Esophagus squamous epithelium (tissue), 5 donors: ENCODE data around the gene GPC5. TPM values are rescaled to one million over a fixed set of nuclear protein-coding genes. Genes with fewer than 3 reads are reported as not detected.
"Not testable (repeated sequence)": the region's sequence is repeated elsewhere in the genome, so short reads cannot be mapped to it uniquely, and the experiment has no call there.

ENCODE experiments used
- DNase-seq: peaks from one replicate; lab custom pipeline; 2025; lab: John Stamatoyannopoulos, UW
- H3K27ac ChIP-seq, 4 donors: fragments of 200-600 bp; sonication (generic); one replicate each; pipeline ENCODE4 v1.5.1; 2016 to 2019; ENCODE audit warnings: mild to moderate bottlenecking in 1 of 4
- H3K27me3 ChIP-seq, 4 donors: fragments of 200-600 bp; sonication (generic); 1 replicate in 3 of 4; 2 replicates in 1 of 4; pipeline versions ENCODE4 v1.5.1 to v1.6.0; 2017 to 2021; ENCODE audit warnings: antibody characterized with exemption in 1 of 4
- H3K36me3 ChIP-seq, 3 donors: fragments of 200-600 bp; sonication (generic); one replicate each; pipeline ENCODE4 v1.5.1; 2016 to 2019
- H3K4me1 ChIP-seq, 3 donors: fragments of 200-600 bp; sonication (generic); one replicate each; pipeline ENCODE4 v1.5.1; 2017 to 2019
- H3K4me3 ChIP-seq, 4 donors: fragments of 200-600 bp; sonication (generic); 1 replicate in 3 of 4; 2 replicates in 1 of 4; pipeline ENCODE4 v1.5.1; 2016 to 2019; ENCODE audit warnings: mild to moderate bottlenecking in 2 of 4, moderate library complexity in 1 of 4
- H3K9me3 ChIP-seq, 3 donors: fragments of 200-600 bp; sonication (generic); one replicate each; pipeline ENCODE4 v1.5.1; 2016 to 2019
- CTCF ChIP-seq, 6 experiments: fragments of 450-650 bp in 4 of 6; fragments of 200-600 bp in 2 of 6; sonication (generic) in 2 of 6; IDR thresholded peaks; one replicate each; pipeline ENCODE4 v1.5.1; 2016 to 2019; ENCODE audit warnings: antibody characterized with exemption in 6 of 6, mild to moderate bottlenecking in 4 of 6, moderate library complexity in 4 of 6
- POLR2A ChIP-seq, 4 donors: fragments of 450-650 bp; IDR thresholded peaks; one replicate each; pipeline ENCODE4 v1.6.1; 2017; ENCODE audit warnings: antibody characterized with exemption in 4 of 4, mild to moderate bottlenecking in 4 of 4, moderate library complexity in 3 of 4
- WGBS, 2 donors: methylation state at CpG; one replicate each; pipeline ENCODE4 v1.1.5; 2018; 5-methylcytosine and 5-hydroxymethylcytosine counted together
- intact Hi-C: fragments of 100-400 bp; cut with DNase I; formaldehyde crosslinking; loops from one replicate; pipeline ENCODE4 v1.15.0; 2022
- total RNA-seq, 4 donors: library from RNA; depleted of rRNA; stranded (reverse); fragments of >200 nt; gene quantifications; one replicate each; pipeline ENCODE4 v1.1.0, GENCODE V29; 2016
- donor health status: DM: yes; HTN: yes; CAD: no.

Gene GPC5
- total RNA-seq, 4 donors from 2014 or later = not detected

GRCh38 chr13:92743992-92744391, 1345.6 kb downstream of the GPC5 start:
- no peaks in the 10 kb centered on the region for H3K4me1 ChIP-seq
- no peaks in the 10 kb centered on the region for H3K36me3 ChIP-seq
- intact Hi-C loops = no loop called here
- no peak for TF ChIP-seq CTCF (IDR thresholded peaks at IDR 0.05)
- TF ChIP-seq POLR2A (IDR thresholded peaks at IDR 0.05) = no peak
- H3K27me3 ChIP-seq = no peaks in the 10 kb centered on the region
- no peaks in the 10 kb centered on the region for H3K9me3 ChIP-seq
- WGBS, 2 donors = 79 to 94% methylated on average over 1 of the region's 1 CpG
- DNase-seq = no peak
- no peak overlapping the region for H3K4me3 ChIP-seq
- no peak overlapping the region for H3K27ac ChIP-seq

DNA sequence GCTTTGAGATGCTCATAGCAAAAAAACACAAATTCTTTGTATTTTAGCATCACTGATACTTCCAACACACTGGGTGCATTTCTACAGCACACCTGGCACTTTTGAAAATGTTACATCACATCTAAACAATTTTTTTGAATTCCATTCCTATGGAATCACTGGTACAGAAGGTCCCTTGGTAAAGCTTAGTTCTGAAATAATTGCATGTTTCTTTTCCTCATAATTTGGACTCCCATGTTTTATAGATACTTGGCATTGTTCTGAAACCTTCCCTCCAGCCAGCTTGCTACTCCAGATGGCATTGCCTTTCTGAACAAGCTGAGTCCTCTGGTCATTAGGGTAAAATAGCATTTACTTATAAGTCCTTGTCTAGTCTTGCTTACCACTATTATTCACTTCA, 1346.8 kb downstream of the GPC5 start:
- intact Hi-C loops = no loop called here
- no peak for TF ChIP-seq POLR2A (IDR thresholded peaks at IDR 0.05)
- no peak for DNase-seq
- no peaks in the 10 kb centered on the region for H3K27me3 ChIP-seq
- H3K4me1 ChIP-seq = no peaks in the 10 kb centered on the region
- no peaks in the 10 kb centered on the region for H3K36me3 ChIP-seq
- no peak overlapping the region for H3K27ac ChIP-seq
- no peaks in the 10 kb centered on the region for H3K9me3 ChIP-seq
- no peak overlapping the region for H3K4me3 ChIP-seq

DNA sequence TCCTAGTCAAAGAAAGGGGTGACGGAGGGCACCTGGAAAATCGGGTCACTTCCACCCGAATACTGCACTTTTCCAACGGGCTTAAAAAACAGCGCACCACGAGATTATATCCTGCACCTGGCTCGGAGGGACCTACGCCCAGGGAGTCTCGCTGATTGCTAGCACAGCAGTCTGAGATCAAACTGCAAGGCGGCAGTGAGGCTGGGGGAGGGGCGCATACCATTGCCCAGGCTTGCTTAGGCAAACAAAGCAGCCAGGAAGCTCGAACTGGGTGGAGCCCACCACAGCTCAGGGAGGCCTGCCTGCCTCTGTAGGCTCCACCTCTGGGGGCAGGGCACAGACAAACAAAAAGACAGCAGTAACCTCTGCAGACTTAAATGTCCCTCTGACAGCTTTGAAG, 1354.3 kb downstream of the GPC5 start:
- H3K9me3 ChIP-seq, DNase-seq, H3K36me3 ChIP-seq, H3K27me3 ChIP-seq, H3K4me3 ChIP-seq, H3K4me1 ChIP-seq, H3K27ac ChIP-seq, intact Hi-C loops: not testable (repeated sequence)
- WGBS, 2 donors = 56 to 66% methylated on average over 3 to 11 of the region's 12 CpGs

- peaks cover 0 to 24% (median 7%) of the 10 kb centered on the region in 3 donors for H3K9me3 ChIP-seq
- TF ChIP-seq CTCF (IDR thresholded peaks at IDR 0.05) = no peak
- TF ChIP-seq POLR2A (IDR thresholded peaks at IDR 0.05) = no peak
- no peak for DNase-seq
- no peaks in the 10 kb centered on the region for H3K4me1 ChIP-seq
- H3K36me3 ChIP-seq = no peaks in the 10 kb centered on the region
- no peaks in the 10 kb centered on the region for H3K27me3 ChIP-seq
- WGBS, 2 donors = 19 to 40% methylated on average over 1 of the region's 1 CpG
- H3K4me3 ChIP-seq = no peak overlapping the region
- no peak overlapping the region for H3K27ac ChIP-seq
- intact Hi-C loops = no loop called here
Observed at GRCh38 chr13:92761710-92762109, 1363.3 kb downstream of the GPC5 start.

DNA sequence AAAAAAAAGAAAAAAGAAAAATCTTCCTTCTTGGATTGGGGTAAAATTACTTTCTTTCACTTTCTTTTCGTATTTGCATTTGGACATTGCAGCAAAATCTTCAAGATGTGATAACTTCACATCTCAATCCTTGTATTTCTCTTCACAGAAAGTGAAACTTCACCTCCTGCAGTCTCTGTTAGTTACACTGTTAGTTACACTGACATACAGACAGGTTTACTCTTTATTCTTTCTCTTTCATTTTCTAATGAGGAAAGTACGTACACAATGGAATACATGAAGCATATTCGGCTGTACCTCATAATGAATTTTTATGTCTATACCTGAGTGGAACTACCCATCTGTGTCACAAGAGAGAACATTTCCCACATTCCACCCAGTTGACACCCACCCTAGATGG, 1369.0 kb downstream of the GPC5 start:
- Histone ChIP-seq H3K4me3 (no peak overlapping the region), H3K9me3 (peaks cover 0 to 12% (median 3%) of the 10 kb centered on the region in 3 donors), H3K27ac (no peak overlapping the region), H3K36me3 (no peaks in the 10 kb centered on the region), H3K27me3 (no peaks in the 10 kb centered on the region), H3K4me1 (no peaks in the 10 kb centered on the region)
- no peak for TF ChIP-seq POLR2A (IDR thresholded peaks at IDR 0.05)
- TF ChIP-seq CTCF (IDR thresholded peaks at IDR 0.05) = no peak
- WGBS, 2 donors = 68 to 75% methylated on average over 3 of the region's 3 CpGs
- intact Hi-C loops = no loop called here
- no peak for DNase-seq

GRCh38 chr13:92768602-92769001, 1370.2 kb downstream of the GPC5 start:
- Histone ChIP-seq H3K4me3 (no peak overlapping the region), H3K27me3 (no peaks in the 10 kb centered on the region), H3K27ac (no peak overlapping the region), H3K9me3 (peaks cover 0 to 6% (median 3%) of the 10 kb centered on the region in 3 donors), H3K36me3 (no peaks in the 10 kb centered on the region), H3K4me1 (no peaks in the 10 kb centered on the region)
- WGBS, 2 donors = 73 to 83% methylated on average over 4 of the region's 4 CpGs
- intact Hi-C loops = no loop called here
- DNase-seq = no peak
- TF ChIP-seq CTCF (IDR thresholded peaks at IDR 0.05) = no peak
- no peak for TF ChIP-seq POLR2A (IDR thresholded peaks at IDR 0.05)
